Fibroblast of lung (primary cell): ENCODE results near the gene ZNRD2. TPM values are rescaled to one million over a fixed set of nuclear protein-coding genes. Genes with fewer than 3 reads are reported as not detected.

Experiments used
- DNase-seq, 2 donors: peaks; one replicate each; pipeline versions ENCODE4 v3.0.0 to v3.0.0-alpha.2; 2010; ENCODE audit warnings: low read depth in 2 of 2
- H2AFZ ChIP-seq: 2 replicates; pipeline ENCODE4 v1.5.1; 2012; ENCODE audit warnings: low read length, control low read depth, inconsistent platforms
- H3K27ac ChIP-seq: 2 replicates; pipeline ENCODE4 v1.5.1; 2011; ENCODE audit warnings: low read length, control low read depth; ENCODE audit not compliant: insufficient read depth
- H3K27me3 ChIP-seq: 2 replicates; pipeline ENCODE4 v1.5.1; 2011; ENCODE audit warnings: mild to moderate bottlenecking, low read length; ENCODE audit not compliant: control insufficient read depth, insufficient read depth
- H3K36me3 ChIP-seq: 2 replicates; pipeline ENCODE4 v1.5.1; 2011; ENCODE audit warnings: low read length; ENCODE audit not compliant: control insufficient read depth, insufficient read depth
- H3K4me1 ChIP-seq: 2 replicates; pipeline ENCODE4 v1.5.1; 2011; ENCODE audit warnings: low read length; ENCODE audit not compliant: control insufficient read depth, insufficient read depth; ENCODE audit errors: extremely low read depth
- H3K4me2 ChIP-seq: 2 replicates; pipeline ENCODE4 v1.5.1; 2011; ENCODE audit warnings: low read length, control low read depth; ENCODE audit not compliant: insufficient read depth; ENCODE audit errors: extremely low read depth
- H3K4me3 ChIP-seq, 4 experiments: fragments of 200-600 bp in 1 of 4; sonication (generic) in 1 of 4; replicated peaks in 1 of 4; 2 replicates each; pipeline ENCODE4 v1.5.1; 2011 to 2016; ENCODE audit warnings: low read length in 4 of 4, low read depth in 3 of 4, mild to moderate bottlenecking in 3 of 4, control low read depth in 2 of 4, inconsistent platforms in 1 of 4, mixed read lengths in 1 of 4; ENCODE audit not compliant: insufficient read depth in 1 of 4; ENCODE audit errors: control extremely low read depth in 1 of 4
- H3K79me2 ChIP-seq: 2 replicates; pipeline ENCODE4 v1.5.1; 2012; ENCODE audit warnings: mild to moderate bottlenecking, low read length, inconsistent platforms; ENCODE audit not compliant: control insufficient read depth, insufficient read depth
- H3K9ac ChIP-seq: 2 replicates; pipeline ENCODE4 v1.5.1; 2011; ENCODE audit warnings: mild to moderate bottlenecking, low read length, control low read depth; ENCODE audit not compliant: insufficient read depth
- H3K9me3 ChIP-seq: 2 replicates; pipeline ENCODE4 v1.5.1; 2012; ENCODE audit warnings: low read depth, low read length; ENCODE audit not compliant: control insufficient read depth, insufficient read depth
- H4K20me1 ChIP-seq: 2 replicates; pipeline ENCODE4 v1.5.1; 2011; ENCODE audit warnings: low read length; ENCODE audit not compliant: control insufficient read depth, insufficient read depth; ENCODE audit errors: extremely low read depth
- CTCF ChIP-seq, 2 donors: IDR thresholded peaks in 1 of 2; conservative IDR thresholded peaks in 1 of 2; 1 replicate in 1 of 2; 2 replicates in 1 of 2; pipeline ENCODE4 v1.5.1; 2011 to 2012; ENCODE audit warnings: low read length in 2 of 2, control low read depth in 1 of 2, inconsistent platforms in 1 of 2, low read depth in 1 of 2, mild to moderate bottlenecking in 1 of 2
- EZH2 ChIP-seq: IDR thresholded peaks from 2 replicates; pipeline ENCODE4 v1.5.1; 2012; ENCODE audit warnings: low read length, control low read depth, mild to moderate bottlenecking; ENCODE audit errors: missing control alignments
- polyA plus RNA-seq, 2 donors: library from polyadenylated mRNA; depleted of rRNA in 1 of 2; stranded (reverse) in 1 of 2; unstranded in 1 of 2; fragments of >200 nt; gene quantifications; 2 replicates each; pipeline ENCODE4 v1.2.1, GENCODE V29; 2011 to 2012; ENCODE audit warnings: missing spikeins in 1 of 2
- total RNA-seq: library from RNA; depleted of rRNA; stranded (reverse); fragments of >200 nt; gene quantifications from 2 replicates; pipeline ENCODE4 v1.2.1, GENCODE V29; 2014

ZNRD2 gene
- total and polyA plus RNA-seq, 2 donors (not counting 1 experiment from before 2014, with no cell fraction given), result 20.8 to 25.8 TPM

- Histone ChIP-seq H3K36me3 (peaks cover 20% of the 10 kb centered on the region), H3K79me2 (no peaks in the 10 kb centered on the region), H3K4me3 (no peak overlapping the region), H3K27ac (no peak overlapping the region), H3K27me3 (no peaks in the 10 kb centered on the region), H3K4me1 (peaks cover 8% of the 10 kb centered on the region), H3K9me3 (no peaks in the 10 kb centered on the region), H3K9ac (no peak overlapping the region), H2AFZ (no peak overlapping the region), H3K4me2 (no peak overlapping the region), H4K20me1 (no peaks in the 10 kb centered on the region)
- no peak for DNase-seq
- no peak for TF ChIP-seq EZH2
- TF ChIP-seq CTCF (conservative IDR thresholded peaks at IDR 0.05 in 1 of 2, IDR thresholded peaks at IDR 0.05 in 1 of 2; ENCODE audit: low read depth in 1 of 2, low read length in 2 of 2), result no peak
These were observed 15.3 kb downstream of the ZNRD2 start for GRCh38 chr11:65585396-65586246.

- H3K9ac ChIP-seq, result no peak overlapping the region
- no peak for TF ChIP-seq CTCF (conservative IDR thresholded peaks at IDR 0.05 in 1 of 2, IDR thresholded peaks at IDR 0.05 in 1 of 2; ENCODE audit: low read depth in 1 of 2, low read length in 2 of 2)
- no peak for TF ChIP-seq EZH2
- no peaks in the 10 kb centered on the region for H3K79me2 ChIP-seq
- no peaks in the 10 kb centered on the region for H3K27me3 ChIP-seq
- H2AFZ ChIP-seq, result no peak overlapping the region
- peaks cover 8% of the 10 kb centered on the region for H3K4me1 ChIP-seq
- H4K20me1 ChIP-seq, result no peaks in the 10 kb centered on the region
- peaks cover 16% of the 10 kb centered on the region for H3K36me3 ChIP-seq
- no peak overlapping the region for H3K4me2 ChIP-seq
- DNase-seq, result no peak
- H3K4me3 ChIP-seq, result no peak overlapping the region
- H3K9me3 ChIP-seq, result no peaks in the 10 kb centered on the region
- no peak overlapping the region for H3K27ac ChIP-seq
These were observed 16.0 kb downstream of the ZNRD2 start for GRCh38 chr11:65586247-65586630.

GRCh38 chr11:65586676-65587075, 16.4 kb downstream of the ZNRD2 start:
- H3K4me3 ChIP-seq, result no peak overlapping the region
- no peaks in the 10 kb centered on the region for H3K27me3 ChIP-seq
- H3K36me3 ChIP-seq, result peaks cover 14% of the 10 kb centered on the region
- no peak overlapping the region for H3K9ac ChIP-seq
- no peak for TF ChIP-seq CTCF (conservative IDR thresholded peaks at IDR 0.05 in 1 of 2, IDR thresholded peaks at IDR 0.05 in 1 of 2; ENCODE audit: low read depth in 1 of 2, low read length in 2 of 2)
- TF ChIP-seq EZH2, result no peak
- no peaks in the 10 kb centered on the region for H3K79me2 ChIP-seq
- H3K4me1 ChIP-seq, result peaks cover 8% of the 10 kb centered on the region
- H3K4me2 ChIP-seq, result no peak overlapping the region
- H4K20me1 ChIP-seq, result no peaks in the 10 kb centered on the region
- H3K27ac ChIP-seq, result no peak overlapping the region
- peak in 1 of 2 donors; percentile 26 for DNase-seq
- no peak overlapping the region for H2AFZ ChIP-seq
- H3K9me3 ChIP-seq, result no peaks in the 10 kb centered on the region
